OCI-LY1 (cell line): ENCODE results near the gene DOCK6.

Source experiments
- EZH2 ChIP-seq: fragments of 200-600 bp; sonication (generic), shearing (Covaris generic); IDR thresholded peaks from 2 replicates; pipeline ENCODE4 v1.8.0; 2017; ENCODE audit warnings: borderline replicate concordance, mixed run types, mild to moderate bottlenecking, antibody characterized with exemption, low read length, moderate library complexity, mixed read lengths
- TF ChIP-seq, protein P1 (sequence below): fragments of 200-600 bp; sonication (generic), shearing (Covaris generic); IDR thresholded peaks from 2 replicates; pipeline ENCODE4 v1.5.1; 2017; ENCODE audit warnings: mild to moderate bottlenecking, antibody characterized with exemption, low read length, moderate library complexity, mixed read lengths

- TF ChIP-seq, protein P1, sequence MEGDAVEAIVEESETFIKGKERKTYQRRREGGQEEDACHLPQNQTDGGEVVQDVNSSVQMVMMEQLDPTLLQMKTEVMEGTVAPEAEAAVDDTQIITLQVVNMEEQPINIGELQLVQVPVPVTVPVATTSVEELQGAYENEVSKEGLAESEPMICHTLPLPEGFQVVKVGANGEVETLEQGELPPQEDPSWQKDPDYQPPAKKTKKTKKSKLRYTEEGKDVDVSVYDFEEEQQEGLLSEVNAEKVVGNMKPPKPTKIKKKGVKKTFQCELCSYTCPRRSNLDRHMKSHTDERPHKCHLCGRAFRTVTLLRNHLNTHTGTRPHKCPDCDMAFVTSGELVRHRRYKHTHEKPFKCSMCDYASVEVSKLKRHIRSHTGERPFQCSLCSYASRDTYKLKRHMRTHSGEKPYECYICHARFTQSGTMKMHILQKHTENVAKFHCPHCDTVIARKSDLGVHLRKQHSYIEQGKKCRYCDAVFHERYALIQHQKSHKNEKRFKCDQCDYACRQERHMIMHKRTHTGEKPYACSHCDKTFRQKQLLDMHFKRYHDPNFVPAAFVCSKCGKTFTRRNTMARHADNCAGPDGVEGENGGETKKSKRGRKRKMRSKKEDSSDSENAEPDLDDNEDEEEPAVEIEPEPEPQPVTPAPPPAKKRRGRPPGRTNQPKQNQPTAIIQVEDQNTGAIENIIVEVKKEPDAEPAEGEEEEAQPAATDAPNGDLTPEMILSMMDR: no peak
- no peak for TF ChIP-seq EZH2
Measured at GRCh38 chr19:11210656-11210928, 51.7 kb downstream of the DOCK6 start.
